Neuron (in vitro differentiated cells): ENCODE measurements around the gene FGF14.
A peak's percentile ranks its signal among the peaks of the same experiment; 100 is the strongest.
"Not testable (repeated sequence)": the region's sequence is repeated elsewhere in the genome, so short reads cannot be mapped to it uniquely, and the experiment has no call there.

Experiments used
- H2AFZ ChIP-seq: one replicate; pipeline ENCODE4 v1.6.1; 2013; ENCODE audit warnings: low read depth, mild to moderate bottlenecking, inconsistent platforms, low read length, moderate library complexity
- H3K27me3 ChIP-seq: one replicate; pipeline ENCODE4 v1.6.1; 2013; ENCODE audit warnings: low read length; ENCODE audit not compliant: insufficient read depth
- H3K36me3 ChIP-seq: one replicate; pipeline ENCODE4 v1.6.1; 2013; ENCODE audit warnings: low read length; ENCODE audit not compliant: insufficient read depth
- H3K4me1 ChIP-seq: one replicate; pipeline ENCODE4 v1.6.1; 2013; ENCODE audit warnings: low read length; ENCODE audit not compliant: insufficient read depth
- H3K4me3 ChIP-seq: 2 replicates; pipeline ENCODE4 v1.5.1; 2013; ENCODE audit warnings: mild to moderate bottlenecking, low read length, moderate library complexity
- H3K9me3 ChIP-seq: one replicate; pipeline ENCODE4 v1.6.1; 2013; ENCODE audit warnings: low read length

The FGF14 gene

DNA sequence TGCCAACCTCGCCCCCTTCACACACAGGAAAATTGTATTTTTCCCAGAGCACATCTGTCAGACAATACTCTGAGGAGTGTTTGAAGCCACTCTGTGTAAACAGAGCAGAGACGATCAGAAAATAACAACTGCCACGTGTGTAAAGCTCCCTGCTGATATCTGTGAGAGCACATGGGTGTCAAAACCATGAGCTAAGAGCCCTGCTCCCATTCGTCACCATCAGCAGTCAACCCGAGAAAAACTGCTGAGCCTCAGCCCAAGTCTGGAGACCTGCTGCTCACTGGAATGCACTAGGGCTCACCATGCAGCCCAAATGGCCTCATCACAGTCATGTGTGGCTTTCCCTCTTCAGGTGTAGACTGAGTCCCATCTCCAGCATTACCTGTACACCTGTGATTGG lies 304.1 kb downstream of the FGF14 start:
- Histone ChIP-seq H3K9me3 (no peaks in the 10 kb centered on the region), H3K27me3 (no peaks in the 10 kb centered on the region), H3K4me3 (no peak overlapping the region), H3K4me1 (no peaks in the 10 kb centered on the region), H2AFZ (no peak overlapping the region), H3K36me3 (no peaks in the 10 kb centered on the region)

DNA sequence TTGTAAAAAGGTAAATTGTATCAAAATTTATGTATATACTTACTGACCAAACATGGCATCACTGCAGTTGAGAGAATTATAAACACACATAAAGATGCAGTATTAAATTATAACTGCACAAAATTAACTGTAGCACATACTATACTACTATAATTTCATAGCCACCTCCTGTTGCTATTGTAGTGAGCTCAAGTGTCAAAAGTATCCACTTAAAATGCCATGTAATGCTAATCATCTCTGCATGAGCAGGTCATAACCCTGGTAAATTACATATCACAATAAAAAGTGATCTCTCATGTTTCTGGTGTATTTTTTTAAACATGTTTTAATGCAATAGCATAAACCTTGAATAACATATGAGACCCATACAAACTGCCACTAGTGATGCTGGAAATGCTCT lies 308.6 kb downstream of the FGF14 start:
- not testable (repeated sequence) for H3K27me3 ChIP-seq, H2AFZ ChIP-seq, H3K9me3 ChIP-seq, H3K4me3 ChIP-seq, H3K36me3 ChIP-seq, H3K4me1 ChIP-seq

DNA sequence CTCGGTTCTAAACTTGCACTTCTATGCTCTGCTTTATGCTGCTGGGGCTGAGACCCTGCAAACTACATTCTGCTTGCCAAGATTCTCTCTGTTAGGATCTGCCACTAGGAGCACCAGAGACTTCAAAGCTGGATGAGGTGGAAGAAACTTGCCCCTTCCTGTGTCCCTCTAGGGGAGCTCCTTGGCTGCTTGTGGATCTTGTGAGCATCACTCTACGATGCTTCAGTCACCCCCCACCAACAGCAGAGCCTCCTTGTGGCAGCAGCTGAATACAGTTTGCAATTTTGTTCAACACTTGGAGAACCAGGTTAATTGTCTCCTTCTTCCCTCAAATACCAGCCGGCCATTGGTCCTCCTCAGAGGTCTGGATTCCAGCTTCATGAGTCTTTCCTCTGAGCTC lies 310.6 kb downstream of the FGF14 start:
- Histone ChIP-seq H3K4me3 (no peak overlapping the region), H3K9me3 (no peaks in the 10 kb centered on the region), H2AFZ (no peak overlapping the region), H3K27me3 (no peaks in the 10 kb centered on the region), H3K36me3 (no peaks in the 10 kb centered on the region), H3K4me1 (no peaks in the 10 kb centered on the region)

DNA sequence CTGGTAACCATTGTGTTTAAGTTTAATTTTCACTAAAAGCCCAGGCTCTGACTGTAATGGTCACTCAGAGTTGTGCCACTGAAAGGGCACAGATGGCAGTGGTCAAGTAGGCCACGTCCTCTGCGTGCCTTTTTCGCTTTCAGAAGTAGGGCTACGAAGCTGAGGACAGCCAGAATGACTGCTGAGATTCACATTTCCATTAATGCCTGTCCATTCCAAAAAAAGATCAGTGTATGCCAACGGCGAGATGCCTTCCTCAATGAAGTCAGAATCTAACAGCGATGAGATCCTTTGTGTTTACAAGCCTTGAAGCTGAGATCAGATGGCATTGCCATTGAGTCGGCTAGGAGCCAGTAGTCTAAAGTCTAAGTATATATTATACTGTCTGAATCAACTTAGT lies 311.3 kb downstream of the FGF14 start:
- no peak overlapping the region for H3K4me3 ChIP-seq
- no peaks in the 10 kb centered on the region for H3K36me3 ChIP-seq
- no peaks in the 10 kb centered on the region for H3K4me1 ChIP-seq
- H2AFZ ChIP-seq: no peak overlapping the region
- H3K27me3 ChIP-seq: no peaks in the 10 kb centered on the region
- H3K9me3 ChIP-seq: no peaks in the 10 kb centered on the region

DNA sequence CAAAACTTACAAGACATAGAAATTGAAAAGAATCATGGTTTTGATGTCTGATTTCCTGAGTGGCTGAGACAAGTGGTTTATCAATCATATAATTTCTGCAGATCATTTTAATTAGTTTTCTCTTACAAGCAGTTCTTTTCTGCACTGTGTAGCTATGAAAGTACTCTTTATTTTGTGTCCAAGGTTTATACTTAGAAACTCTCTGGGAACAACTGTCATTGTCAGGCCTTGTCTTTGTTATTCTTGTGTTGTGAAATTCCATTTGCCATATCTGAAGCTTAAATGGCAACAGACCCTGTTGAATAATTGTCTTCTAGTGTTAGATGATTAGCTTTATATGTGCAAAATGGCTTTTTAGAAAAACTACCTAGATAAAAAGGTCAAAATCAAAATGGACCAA lies 312.1 kb downstream of the FGF14 start:
- Histone ChIP-seq H3K9me3 (no peaks in the 10 kb centered on the region), H3K27me3 (no peaks in the 10 kb centered on the region), H3K36me3 (no peaks in the 10 kb centered on the region), H3K4me1 (no peaks in the 10 kb centered on the region), H3K4me3 (no peak overlapping the region), H2AFZ (no peak overlapping the region)

DNA sequence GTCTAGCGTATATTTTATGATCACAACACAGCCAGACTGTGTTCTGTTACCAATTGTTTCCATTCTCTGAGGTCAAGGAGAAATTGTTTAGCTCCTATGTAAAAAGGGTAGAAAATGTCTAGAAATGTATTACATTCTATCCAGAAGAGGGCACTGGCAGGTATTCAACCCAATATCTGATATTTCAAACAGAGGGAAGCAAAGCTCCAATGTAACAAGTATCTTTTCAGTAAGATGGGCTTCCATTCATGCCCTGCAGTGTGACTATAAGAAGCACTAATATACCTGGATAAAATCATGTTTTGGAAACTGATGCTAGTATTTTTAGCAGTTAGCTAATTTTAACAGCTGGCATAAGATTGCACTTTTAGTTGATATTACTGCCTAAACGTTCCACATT lies 312.7 kb downstream of the FGF14 start:
- Histone ChIP-seq H3K4me3 (no peak overlapping the region), H3K36me3 (no peaks in the 10 kb centered on the region), H2AFZ (no peak overlapping the region), H3K9me3 (no peaks in the 10 kb centered on the region), H3K4me1 (no peaks in the 10 kb centered on the region), H3K27me3 (no peaks in the 10 kb centered on the region)

DNA sequence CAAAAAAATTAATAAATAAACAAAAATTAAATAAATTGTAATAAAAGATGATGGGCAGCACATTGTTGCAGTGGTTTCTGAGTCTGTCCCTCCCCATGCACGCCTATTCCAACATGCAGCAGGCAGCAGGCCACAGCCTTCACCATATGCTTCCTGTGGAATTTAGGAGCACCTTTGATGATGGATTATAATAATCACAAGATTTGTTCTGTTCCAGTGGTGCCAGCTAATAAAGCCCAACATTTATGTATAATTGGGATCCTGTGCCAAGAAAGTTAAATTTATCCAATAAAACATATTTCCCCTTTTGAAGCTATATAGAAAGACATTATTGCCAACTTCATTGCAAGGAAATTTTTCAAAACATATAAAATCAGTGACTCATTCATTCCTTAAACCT lies 328.6 kb downstream of the FGF14 start:
- H3K9me3 ChIP-seq: no peaks in the 10 kb centered on the region
- no peaks in the 10 kb centered on the region for H3K36me3 ChIP-seq
- peaks cover 2% of the 10 kb centered on the region for H3K4me1 ChIP-seq
- H2AFZ ChIP-seq: no peak overlapping the region
- no peaks in the 10 kb centered on the region for H3K27me3 ChIP-seq
- H3K4me3 ChIP-seq: no peak overlapping the region

DNA sequence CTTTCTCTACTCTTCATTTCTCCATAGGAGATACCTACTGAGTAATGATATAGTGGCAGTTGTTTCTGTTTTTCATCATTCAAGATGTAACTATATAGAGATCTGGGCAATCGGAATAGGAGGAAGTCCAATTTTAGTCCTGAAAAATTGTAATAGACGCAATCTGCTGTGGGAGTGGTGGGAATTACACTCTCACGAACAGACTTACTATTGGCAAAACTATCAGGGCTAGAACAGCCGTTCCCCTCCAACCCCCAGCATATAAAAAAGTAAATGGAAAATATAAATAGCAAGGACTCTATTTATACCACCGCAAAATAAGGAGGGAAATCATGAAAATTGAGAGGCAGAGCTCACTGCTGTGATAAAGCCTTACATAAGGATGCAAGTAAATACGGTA lies 330.1 kb downstream of the FGF14 start:
- no peak overlapping the region for H3K4me3 ChIP-seq
- H2AFZ ChIP-seq: no peak overlapping the region
- H3K9me3 ChIP-seq: no peaks in the 10 kb centered on the region
- H3K36me3 ChIP-seq: no peaks in the 10 kb centered on the region
- H3K27me3 ChIP-seq: no peaks in the 10 kb centered on the region
- H3K4me1 ChIP-seq: peaks cover 2% of the 10 kb centered on the region

DNA sequence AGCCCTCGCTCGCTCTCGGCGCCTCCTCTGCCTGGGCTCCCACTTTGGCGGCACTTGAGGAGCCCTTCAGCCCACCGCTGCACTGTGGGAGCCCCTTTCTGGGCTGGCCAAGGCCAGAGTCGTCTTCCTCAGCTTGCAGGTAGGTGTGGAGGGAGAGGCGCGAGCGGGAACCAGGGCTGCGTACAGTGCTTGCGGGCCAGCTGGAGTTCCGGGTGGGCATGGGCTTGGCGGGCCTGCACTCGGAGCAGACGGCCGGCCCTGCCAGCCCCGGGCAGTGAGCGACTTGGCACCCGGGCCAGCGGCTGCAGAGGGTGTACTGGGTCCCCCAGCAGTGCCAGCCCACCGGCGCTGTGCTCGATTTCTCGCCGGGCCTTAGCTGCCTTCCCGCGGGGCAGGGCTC lies 333.5 kb downstream of the FGF14 start:
- not testable (repeated sequence) for H3K27me3 ChIP-seq, H3K9me3 ChIP-seq, H3K36me3 ChIP-seq, H3K4me1 ChIP-seq, H2AFZ ChIP-seq, H3K4me3 ChIP-seq

DNA sequence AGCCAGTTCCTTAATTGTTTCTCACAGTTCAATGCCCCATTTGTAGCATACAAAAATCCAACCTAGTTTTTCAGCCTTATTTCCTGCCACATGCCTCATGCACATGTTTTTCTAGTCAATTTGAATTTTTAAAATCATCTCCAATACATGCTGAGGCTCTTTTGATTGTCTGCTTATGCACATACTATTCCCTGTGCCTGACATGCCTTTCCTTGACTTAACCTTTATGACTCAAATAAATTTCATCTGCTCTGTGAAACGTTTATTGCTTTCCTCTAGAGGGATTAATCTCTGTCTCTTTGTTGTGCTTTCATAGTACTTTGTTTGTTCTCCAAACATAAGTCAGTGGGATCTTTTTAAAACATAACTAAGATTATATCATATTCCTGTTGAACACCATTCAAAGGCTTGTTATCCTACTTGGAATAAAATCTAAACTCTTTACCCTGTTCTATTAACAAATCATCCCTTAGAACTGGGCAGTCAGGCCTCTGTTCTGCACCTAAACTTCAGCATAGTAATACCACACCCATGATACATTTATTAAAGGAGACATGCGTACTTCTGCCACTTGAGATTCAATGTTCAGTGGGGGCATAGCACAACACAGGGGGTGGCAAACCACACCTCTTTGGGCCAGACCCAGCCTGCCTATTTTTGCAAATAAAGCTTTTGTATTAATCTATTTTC lies 346.6 kb downstream of the FGF14 start:
- no peak overlapping the region for H2AFZ ChIP-seq
- no peaks in the 10 kb centered on the region for H3K27me3 ChIP-seq

DNA sequence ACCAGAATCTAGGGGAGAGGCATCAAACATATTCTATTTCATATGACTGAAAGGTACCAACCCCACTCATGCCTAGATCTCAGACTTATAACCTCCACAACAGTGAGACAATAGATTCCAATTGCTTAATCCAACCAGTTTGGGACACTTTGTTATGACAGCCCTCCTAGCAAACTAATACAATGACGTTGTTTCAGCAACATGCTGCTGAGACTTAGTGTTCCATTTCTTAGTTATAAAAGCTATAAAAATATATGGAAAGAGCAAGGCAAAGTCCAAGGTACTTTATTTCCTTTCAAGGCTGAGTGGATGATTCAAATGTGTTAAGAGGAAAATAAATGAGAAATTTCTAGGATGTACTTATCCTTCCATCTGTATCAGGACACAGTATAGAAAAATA lies 352.0 kb downstream of the FGF14 start:
- Histone ChIP-seq H3K36me3 (no peaks in the 10 kb centered on the region), H2AFZ (no peak overlapping the region), H3K27me3 (no peaks in the 10 kb centered on the region), H3K9me3 (peaks cover 9% of the 10 kb centered on the region), H3K4me3 (no peak overlapping the region), H3K4me1 (peaks cover 14% of the 10 kb centered on the region)

More for the DNA sequence above, 346.6 kb downstream of the FGF14 start:
- Histone ChIP-seq H3K4me3 (no peak overlapping the region), H3K36me3 (no peaks in the 10 kb centered on the region), H3K4me1 (no peaks in the 10 kb centered on the region), H3K9me3 (peaks cover 8% of the 10 kb centered on the region)

DNA sequence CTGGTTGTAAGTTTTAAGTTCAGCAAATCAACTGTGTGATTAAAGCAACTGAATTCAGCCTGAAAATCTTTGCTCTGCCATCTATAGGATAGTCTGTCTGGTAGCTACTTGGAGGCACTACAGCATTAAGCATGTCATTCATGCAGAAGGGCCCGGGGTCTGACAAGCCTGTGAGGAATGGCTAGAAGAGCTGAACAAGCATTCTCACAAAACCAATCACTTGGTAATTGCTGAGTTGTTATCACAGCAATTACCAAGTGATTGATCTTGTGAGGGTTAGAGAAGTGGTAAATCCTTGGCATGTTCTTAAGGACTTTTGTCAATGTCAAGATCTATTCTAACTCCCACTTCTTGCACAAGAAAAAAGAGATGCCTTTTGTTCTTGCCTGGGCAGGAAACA lies 356.1 kb downstream of the FGF14 start:
- no peak overlapping the region for H2AFZ ChIP-seq
- no peaks in the 10 kb centered on the region for H3K36me3 ChIP-seq
- peak overlapping the region; percentile 15 for H3K4me3 ChIP-seq
- peaks cover 14% of the 10 kb centered on the region for H3K4me1 ChIP-seq
- H3K27me3 ChIP-seq: no peaks in the 10 kb centered on the region
- H3K9me3 ChIP-seq: peaks cover 1% of the 10 kb centered on the region

DNA sequence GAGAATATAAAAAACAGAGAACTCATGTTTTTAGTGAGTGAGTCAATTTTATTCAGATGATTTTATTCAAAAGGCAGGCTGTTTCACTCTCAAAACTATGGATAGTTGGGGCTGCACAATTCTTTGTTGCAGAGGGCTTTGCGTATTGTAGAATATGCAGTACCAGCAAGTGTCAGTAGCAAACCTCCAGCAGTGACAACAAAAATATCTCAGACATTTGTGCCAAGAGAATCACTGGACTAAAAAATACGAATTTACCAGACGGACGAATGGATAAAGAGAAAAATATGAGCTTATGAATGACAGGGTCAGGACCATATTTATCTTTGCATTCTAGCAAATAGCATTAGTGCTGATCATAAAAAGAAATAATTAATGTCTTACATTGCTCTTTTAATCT lies 359.1 kb downstream of the FGF14 start:
- Histone ChIP-seq H3K4me1 (peaks cover 14% of the 10 kb centered on the region), H3K36me3 (no peaks in the 10 kb centered on the region), H3K27me3 (no peaks in the 10 kb centered on the region), H3K4me3 (no peak overlapping the region), H3K9me3 (no peaks in the 10 kb centered on the region), H2AFZ (no peak overlapping the region)

DNA sequence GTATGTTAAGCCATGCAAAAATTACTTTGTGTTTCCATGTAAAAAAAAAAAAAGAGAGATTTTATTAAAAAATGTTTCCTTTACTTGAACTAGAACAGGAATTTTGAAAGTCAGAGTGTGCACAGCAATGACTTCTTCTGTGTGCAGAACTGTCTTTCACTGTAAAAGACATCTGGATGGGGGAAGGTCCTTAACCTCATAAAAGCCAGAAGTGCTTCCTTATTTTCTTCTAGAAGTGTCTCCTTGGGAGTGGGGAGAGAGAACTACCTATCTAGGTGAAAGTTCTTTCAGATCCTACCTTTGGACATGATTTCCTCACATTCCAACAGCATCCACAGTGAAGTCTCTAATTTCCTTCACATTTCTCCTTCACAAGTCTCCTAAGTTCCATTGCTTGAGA lies 360.3 kb downstream of the FGF14 start:
- peaks cover 14% of the 10 kb centered on the region for H3K4me1 ChIP-seq

More for the DNA sequence above, 360.3 kb downstream of the FGF14 start:
- Histone ChIP-seq H3K36me3 (no peaks in the 10 kb centered on the region), H2AFZ (no peak overlapping the region), H3K4me3 (no peak overlapping the region), H3K27me3 (no peaks in the 10 kb centered on the region), H3K9me3 (no peaks in the 10 kb centered on the region)
